NCI-H146 treated with DMSO at 0.1 percent for 48 hours (cell line): Measurements from ENCODE around the gene DDX51.

Experiments used
- DNase-seq: peaks from one replicate; lab custom pipeline; 2025; ENCODE audit not compliant: unreplicated experiment; lab: John Stamatoyannopoulos, UW

The DDX51 gene

DNA sequence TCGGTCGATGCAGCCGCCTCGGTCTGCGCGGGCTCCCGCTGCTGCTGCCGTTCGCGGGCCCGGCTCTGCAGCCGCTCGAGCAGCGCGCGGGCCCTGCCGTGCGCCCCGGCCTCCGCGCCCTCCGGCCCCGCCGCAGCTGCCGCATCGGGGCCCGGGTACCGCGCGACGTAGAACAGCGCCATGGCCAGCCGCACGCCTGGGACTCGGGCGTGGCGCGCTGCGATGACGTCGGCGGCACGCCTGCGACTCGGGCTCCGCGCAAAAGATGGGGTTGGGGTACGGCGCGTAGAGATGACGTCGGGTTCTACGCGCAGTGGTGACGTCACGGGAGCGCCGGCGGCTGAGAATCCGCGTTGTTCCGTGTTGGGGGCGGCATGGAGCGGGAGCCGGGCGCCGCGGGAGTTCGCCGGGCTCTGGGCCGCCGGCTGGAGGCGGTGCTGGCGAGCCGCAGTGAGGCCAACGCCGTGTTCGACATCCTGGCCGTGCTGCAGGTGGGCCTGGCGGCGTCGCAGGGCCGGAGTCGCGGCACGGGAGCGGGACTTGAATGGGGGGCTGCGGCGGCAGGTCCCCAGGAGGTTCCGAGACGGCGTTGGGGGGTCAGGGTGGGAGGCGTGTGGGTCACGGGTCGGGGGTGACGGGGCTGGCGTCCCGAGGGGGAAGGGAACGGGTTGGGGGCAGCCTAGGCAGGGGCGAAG, at the start of gene DDX51, which contains the start of gene NOC4L:
Gene DDX51, minus strand, starts transcription at position 205 of the 695 bp plus-strand sequence. Its CDS starts 23 bp downstream, at position 182.
Gene NOC4L, plus strand, starts transcription at position 343 of the 695 bp plus-strand sequence. Its CDS starts 32 bp downstream, at position 375.
- peak; percentile 66 for DNase-seq

DNA sequence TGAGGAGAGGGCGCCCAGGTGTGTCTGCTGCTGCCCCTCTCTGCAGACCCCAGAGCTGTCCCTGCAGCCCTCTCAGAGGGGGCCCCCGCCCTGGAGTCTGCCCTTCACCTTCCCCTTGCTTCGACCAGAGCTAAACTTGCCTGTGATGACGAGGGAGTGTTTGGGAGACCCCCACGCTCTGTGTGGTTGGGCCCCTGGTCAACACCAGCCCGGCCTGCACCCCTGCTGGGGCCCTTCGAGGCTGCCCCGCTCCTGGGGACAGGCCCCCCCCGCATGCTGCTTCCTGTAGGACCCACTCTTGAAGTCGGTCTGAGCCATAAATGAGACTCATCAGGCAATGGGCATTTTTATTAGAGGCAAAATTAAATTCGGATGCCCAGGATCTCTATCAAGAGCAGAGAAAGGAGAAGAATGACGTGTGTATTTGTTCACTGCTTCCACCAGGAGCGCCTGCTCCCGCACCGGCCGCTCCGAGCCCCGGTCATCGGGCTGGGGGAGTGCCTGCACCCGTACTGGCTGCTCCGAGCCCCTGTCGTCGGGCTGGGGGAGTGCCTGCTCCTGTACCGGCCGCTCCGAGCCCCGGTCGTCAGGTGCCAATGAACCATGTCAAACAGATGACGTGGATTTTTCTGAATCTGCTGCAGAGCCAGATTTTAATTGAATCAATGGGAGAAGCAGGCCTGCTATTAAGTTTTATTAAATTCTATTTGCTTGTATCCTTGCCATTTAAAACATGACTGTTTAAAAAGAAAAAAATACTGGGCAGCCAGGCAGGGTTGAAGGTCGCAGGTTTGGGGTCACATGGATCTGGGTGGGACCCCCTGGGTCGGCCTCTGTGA, 47.8 kb upstream of the DDX51 start:
- DNase-seq, result no peak

DNA sequence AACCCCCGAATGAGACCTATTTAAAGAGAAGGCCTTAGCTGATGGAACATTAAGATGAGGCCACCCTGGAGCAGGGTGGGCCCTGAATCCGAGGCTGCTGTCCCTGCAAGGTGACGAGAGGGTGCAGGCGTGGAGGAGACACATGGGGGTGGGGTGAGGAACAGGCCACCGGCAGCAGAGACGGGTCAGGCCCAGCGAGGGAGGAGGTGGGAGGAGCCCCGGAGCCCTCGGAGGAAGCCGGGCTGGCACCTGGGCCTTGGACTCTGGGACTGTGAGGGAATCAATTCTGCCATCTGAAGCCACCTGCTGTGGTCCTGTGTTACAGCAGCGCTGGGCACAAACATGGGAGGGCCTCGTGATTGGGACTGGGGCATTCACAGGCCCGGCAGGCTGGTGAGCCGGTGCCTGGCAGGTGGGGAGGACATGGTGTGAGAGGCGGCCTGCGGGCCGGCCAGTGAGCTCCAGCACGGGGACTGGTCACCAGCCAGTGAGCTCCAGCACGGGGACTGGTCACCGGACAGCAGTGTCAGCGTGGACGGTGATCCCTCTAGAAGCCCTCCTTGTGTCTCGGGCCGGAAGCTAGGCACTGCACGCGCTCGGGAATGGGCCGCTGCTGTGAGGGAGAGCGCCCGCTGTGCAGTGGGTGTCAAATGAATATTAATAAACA, 46.8 kb upstream of the DDX51 start:
- no peak for DNase-seq

GRCh38 chr12:132190012-132190755, 46.1 kb upstream of the DDX51 start:
- DNase-seq, result no peak

DNA sequence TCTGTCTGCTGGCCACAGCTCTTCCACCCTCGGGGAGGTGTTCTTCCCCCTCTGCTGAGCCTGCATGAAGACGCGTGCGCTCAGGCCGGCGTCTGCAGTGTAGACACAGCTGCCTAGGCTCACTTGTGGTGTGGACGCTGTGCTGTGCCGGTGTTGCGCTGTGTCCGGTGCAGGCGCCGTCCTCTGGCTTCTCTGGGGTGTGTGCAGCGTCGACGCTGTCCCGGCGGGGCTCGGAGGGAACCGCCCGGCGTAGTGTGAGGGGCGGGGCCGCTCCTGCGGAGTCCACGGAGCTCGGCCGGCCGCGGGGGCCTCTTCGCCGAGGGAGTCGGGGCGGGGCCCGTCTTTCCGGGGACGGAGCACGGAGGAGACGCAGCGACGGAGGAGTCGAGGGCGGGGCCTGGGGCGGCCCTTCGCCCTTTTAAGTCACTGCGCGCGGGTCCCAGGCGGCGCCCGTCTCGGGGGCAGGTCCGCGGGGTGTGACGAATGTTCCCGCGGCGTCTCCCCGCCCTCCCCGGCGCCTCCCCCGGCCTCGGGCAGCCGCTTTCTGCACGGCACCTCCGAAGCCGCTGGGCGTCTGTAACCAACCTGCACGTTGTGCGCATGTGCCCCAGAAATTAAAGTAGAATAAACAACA, 45.4 kb upstream of the DDX51 start:
- peak; percentile 44 for DNase-seq

DNA sequence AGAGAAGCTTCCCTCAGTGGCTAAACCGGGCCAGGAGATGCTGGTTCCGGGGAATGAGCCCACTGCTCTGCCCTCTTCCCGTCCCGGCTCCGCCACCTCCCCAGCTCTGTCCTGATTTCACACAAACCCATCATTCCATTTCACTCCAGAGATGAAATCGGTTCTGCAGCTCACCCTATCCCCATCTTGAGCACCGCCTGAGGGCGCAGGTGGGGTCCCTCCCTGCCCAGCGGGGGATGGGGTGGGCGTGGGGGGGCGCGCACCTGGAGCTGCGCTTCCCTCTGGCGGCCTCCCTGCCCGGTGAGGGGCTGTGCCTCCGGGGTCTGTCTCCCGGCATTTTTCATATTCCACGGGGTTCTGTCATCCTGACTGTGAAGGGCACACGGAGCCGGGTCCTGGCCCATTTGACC, 44.8 kb upstream of the DDX51 start:
- DNase-seq, result no peak

- no peak for DNase-seq
Measured at GRCh38 chr12:132188451-132188901, 44.4 kb upstream of the DDX51 start.

DNA sequence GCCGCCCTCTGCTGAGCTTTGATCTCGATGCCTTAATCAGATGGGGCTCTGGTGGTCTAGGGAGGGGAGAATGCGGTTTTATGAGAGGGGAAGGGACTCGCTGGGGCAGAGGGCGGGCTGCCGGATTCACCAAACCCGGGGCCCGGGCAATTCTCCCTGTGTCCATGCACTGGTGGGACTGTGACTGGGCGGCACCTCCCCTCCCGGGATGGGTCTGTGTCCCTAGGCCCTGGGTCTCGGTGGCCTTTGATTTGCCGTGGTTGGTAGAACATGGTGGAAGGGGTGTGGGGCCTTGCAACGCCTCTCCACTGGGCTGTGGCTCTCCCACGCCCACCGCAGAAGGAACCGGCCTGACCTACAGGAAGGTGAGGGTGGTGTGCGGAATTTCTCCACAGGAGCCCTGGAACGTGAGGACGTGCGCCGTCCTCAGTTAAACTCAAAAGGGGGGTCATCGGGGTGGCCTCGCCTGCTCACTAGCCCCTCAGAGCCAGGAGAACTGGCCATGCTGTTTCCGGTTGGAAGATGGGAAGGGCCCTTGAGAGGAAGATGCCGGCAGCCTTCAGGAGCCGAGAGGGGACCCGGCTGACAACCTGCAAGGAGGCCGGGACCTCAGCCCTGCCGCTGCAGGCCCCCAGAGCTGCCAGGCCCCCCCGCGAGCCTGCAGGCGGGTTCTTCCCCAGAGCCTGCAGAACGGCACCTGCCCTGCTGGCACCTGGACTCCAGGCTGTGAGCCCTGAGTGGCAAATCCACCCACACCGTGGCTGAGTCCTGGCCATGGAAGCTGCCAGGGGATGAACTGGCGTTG, 43.7 kb upstream of the DDX51 start:
- DNase-seq, result no peak

GRCh38 chr12:132186857-132187620, 42.9 kb upstream of the DDX51 start:
- DNase-seq, result no peak

- DNase-seq, result no peak
Measured at GRCh38 chr12:132186208-132186856, 42.2 kb upstream of the DDX51 start.

- no peak for DNase-seq
Measured at GRCh38 chr12:132185705-132186104, 41.6 kb upstream of the DDX51 start.

- no peak for DNase-seq
Measured at GRCh38 chr12:132182711-132183365, 38.7 kb upstream of the DDX51 start.

DNA sequence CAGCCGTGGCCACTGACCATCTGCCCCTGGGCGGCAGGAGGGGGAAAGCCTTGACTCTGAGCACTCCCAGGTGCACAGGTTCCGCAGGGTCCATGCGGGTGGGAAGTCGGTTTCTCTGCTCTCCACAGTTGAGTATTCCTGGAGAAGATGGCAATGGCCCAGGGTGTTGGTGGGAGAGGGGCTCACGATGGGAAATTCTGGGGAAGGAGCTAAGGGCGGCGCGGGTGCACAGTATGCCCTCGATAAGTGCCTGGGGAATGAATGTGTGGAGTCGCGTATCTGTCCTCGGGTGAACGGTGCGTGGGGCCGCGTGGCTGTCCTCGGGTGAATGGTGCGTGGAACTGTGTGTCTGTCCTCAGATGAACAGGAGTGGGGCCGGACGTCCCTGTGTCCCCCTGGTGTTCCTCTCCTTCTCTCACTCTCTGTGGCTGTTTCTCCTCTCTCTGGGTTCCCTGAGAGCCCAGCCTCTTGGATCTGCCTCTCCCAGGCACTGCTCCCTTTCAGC, 38.1 kb upstream of the DDX51 start:
- no peak for DNase-seq

DNA sequence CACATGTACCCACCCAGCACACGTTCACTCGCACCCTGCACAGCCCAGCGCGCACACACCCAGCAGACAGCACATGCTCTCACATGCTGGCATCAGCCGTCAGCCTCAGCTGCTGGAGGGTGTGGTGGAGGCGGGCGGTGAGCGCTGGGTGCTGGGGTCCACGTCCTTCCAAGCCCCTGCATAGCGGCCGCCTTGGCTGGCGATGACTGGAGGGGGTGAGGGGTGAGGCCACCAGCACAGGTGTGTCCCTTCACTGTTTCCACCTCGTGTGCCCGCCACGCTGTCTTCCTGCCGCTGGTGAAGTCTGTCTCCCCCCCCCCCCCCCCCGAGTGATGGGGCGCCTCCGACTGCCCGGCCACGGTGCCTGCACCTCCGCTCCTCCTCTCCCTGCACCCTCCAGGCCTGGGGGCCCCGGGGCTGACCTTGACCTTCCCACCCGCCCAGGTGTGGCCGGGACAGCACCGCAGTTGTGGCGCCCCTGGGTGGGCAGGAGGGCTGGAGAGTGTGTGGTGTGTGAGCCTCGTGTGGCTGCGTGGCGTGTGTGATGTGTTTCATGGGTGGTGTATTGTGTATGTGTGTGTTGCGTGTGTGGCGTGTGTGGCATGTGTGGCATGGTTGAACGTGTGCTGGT, 37.6 kb upstream of the DDX51 start:
- DNase-seq, result no peak

- DNase-seq, result no peak
Measured at GRCh38 chr12:132180648-132181546, 36.8 kb upstream of the DDX51 start.
